Measurements from ENCODE around the gene MRPL47.
"Not testable (repeated sequence)": the region's sequence is repeated elsewhere in the genome, so short reads cannot be mapped to it uniquely, and the experiment has no call there.

The MRPL47 gene

DNA sequence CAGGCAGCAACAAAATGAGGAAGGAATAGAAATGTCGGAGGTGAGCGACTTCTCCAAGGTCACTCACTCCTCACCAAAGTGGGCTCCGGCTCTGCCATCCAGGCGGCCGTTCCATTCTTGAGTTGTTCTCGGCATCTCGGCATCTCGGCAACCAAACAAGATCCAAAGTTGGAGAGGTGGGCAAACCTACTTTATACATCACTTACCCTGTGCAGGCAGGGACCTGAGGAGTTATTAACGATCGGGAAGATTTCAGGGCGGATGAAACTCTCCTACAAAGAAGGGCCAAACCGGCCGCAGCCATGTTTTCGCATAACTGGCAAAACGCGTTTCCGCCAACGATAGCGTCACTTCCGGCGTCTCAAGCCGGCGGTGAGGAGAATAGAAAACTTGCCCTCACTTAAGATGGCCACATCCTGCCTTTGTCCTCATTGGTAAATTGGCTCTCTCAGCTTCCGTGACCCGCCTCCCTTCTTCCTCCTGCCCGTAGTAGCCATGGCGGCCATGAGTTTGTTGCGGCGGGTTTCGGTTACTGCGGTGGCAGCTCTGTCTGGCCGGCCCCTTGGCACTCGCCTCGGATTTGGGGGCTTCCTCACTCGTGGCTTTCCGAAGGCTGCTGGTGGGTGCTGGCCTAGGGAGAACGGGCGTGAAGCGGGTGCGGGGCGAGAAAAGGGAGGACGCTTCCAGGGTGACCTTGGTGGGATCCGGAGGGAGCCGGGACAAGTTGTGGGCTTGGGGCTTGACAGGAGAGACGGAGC is at the start of gene MRPL47, which contains the start of gene NDUFB5:
Gene MRPL47 (minus strand): TSS at position 318 of the 758 bp plus-strand sequence. CDS start 14 bp downstream, at position 304.
Gene NDUFB5 (plus strand): TSS at position 474 of the 758 bp plus-strand sequence. CDS start 22 bp downstream, at position 496.
- peak; percentile 89 to 91 for DNase-seq

DNA sequence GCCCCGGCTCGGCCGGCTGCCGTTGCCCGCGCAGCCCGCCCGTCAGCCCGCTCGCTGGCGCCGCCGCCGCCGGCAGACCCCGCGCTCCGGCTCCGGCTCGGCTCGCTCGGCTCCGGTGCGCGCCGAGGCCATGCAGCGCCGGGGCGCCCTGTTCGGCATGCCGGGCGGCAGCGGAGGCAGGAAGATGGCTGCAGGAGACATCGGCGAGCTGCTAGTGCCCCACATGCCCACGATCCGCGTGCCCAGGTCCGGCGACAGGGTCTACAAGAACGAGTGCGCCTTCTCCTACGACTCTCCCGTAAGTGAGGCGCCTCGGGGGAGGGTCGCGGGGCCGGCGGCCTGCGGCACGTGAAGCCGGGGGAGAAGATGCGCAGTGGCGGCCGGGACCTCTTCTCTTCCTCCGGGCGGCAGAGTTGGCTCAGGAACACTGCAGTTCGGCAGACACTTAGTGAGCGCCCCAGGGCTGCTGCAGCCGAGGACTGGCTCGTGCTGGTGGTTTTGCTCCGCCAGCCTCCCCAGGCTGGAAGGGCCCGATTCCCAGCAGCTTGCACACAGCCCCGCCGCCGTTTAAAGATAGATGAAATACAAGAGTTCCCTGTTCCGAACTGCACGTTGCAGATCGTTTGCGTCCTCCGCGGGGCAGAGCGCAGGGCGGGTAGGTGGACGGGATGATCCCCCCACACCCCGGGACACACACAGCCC is 48.8 kb upstream of the MRPL47 start:
- DNase-seq = peak; percentile 53 to 59

DNA sequence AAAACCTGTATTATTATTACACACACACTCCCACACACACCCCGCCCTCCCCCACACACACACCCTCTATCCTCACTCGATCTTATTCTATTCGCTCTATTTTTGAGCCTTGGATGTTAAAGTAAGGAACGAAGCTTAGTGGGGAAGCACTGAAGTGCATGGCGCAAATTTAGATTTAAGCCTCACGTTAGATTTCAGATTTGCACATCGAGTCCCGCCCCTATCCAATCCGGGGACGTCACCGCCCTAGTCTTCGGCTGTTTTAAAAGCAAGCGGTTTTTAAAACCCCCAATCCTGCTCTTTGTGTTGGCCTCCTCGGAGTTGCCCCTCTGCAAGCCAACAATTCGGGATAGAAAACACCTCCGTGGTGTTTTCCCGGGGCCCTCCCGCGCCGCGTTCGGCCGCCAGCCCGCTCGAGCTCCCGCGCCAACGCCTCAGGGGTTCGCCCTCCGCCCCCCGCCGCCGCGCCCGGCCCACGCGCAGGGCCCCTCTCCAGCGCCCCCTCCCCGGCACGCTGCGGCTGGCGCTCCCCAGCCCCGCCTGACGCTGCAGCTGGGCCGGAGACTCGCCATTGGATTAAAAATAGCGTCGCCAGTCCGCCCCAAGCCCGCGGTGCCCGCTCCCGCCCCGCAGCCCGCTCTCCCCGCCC is 48.1 kb upstream of the MRPL47 start, which contains the start of gene USP13:
Gene USP13 (plus strand): TSS at position 594 of the 649 bp plus-strand sequence. CDS start 186 bp downstream, outside the sequence.
- DNase-seq = peak; percentile 37 to 48

DNA sequence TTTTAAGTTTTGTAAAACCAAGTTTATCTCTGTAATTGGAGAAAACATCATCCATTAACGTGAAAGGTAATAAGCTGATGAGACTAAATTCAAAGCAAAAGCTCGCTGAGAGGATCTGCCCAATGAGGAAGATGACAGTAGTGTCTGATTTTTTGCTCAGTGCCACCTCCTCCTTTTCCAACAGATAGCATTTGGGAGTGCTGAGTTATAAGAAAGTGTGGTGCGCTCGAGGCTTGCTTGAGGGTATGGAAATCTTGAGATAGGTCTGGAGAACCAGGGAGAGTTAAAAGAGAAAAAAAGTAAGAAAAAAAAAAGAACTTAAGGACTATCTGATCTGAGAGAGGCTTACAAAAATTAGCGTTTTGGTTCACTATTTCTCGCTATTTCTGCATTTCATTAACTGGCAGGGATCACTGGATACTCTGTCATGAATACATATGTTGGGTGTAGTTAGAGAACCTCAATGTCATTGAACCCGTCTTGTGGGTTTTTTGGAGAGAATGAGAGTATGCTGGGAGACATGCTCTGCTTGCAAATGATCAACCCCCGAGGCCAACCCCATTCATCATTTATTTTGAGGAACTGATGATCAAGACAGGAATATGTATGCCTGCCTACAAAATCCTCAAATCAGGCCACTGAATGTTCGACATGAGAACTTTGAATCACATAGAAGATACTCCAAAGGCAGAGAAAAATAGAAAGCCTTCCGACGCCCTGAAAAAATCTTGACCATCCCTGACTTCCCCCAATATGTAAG is 47.4 kb upstream of the MRPL47 start:
- DNase-seq = no peak

DNA sequence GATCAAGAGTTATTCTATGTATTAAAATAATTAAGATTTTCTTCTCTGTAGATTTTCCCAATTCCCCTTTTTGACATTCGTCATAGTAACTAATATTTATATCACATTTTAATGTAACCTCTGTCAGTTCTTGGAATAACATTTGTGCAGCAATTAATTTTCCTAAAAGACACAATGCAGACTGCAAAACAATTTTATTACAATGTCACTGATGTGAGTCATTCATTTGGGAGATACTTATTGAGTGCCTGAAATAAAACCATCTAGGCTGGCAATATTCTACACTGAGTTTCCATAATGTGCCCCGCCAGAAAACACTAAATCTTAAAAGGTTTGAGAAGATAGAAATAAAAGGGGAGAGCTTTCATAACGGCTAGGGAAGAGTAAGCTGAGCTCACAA is 41.7 kb upstream of the MRPL47 start:
- no peak for DNase-seq

DNA sequence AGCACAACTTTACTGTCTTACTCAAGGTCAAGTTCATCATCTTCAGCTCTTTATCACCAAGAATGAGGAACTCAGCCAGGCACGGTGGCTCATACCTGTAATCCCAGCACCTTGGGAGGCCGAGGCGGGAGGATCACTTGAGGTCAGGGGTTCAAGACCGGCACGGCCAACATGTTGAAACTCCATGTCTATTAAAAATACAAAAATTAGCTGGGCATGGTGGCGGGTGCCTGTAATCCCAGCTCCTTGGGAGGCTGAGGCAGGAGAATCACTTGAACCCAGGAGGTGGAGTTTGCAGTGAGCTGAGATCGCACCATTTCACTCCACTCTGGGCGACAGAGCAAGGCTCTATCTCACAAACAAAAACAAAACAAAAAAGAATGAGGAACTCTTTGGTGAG is 39.4 kb upstream of the MRPL47 start:
- DNase-seq = not testable (repeated sequence)

DNA sequence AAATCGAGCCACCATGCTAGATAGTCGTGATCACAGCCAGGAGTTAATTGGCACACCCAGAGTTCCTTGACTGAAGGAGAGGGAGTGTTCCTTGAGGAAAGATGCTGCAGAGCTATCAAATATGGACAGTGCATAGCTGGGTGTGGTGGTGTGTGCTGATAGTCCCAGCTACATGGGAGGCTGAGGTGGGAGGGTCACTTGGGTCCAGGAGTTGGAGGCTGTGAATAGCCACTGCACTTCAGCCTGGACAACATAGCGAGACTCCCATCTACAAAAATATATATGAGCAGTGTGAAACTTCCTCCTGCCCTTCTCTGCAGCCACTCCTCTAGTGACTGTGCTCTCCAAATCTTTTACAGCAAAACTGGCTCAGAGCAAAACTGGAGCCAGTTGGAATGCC is 38.4 kb upstream of the MRPL47 start:
- no peak for DNase-seq

DNA sequence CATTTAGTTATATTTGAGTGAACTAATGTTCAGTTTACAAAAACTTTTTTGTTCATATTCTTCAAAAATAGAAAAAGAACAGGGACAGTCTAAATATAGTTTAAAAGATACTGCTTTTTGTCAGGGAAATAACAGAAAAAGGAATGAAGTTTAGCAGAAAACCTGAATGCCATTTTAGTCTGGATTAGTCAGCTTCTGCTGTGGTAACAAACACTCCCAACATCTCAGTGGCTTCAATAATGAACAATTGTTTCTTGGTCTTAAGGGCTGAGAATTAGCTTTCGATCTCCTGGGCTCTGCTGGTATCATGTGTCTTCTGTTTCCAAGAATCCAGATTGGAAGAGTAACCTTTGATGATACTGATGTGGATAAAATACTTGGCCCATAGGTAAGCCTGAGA is 36.0 kb upstream of the MRPL47 start:
- DNase-seq = no peak

DNA sequence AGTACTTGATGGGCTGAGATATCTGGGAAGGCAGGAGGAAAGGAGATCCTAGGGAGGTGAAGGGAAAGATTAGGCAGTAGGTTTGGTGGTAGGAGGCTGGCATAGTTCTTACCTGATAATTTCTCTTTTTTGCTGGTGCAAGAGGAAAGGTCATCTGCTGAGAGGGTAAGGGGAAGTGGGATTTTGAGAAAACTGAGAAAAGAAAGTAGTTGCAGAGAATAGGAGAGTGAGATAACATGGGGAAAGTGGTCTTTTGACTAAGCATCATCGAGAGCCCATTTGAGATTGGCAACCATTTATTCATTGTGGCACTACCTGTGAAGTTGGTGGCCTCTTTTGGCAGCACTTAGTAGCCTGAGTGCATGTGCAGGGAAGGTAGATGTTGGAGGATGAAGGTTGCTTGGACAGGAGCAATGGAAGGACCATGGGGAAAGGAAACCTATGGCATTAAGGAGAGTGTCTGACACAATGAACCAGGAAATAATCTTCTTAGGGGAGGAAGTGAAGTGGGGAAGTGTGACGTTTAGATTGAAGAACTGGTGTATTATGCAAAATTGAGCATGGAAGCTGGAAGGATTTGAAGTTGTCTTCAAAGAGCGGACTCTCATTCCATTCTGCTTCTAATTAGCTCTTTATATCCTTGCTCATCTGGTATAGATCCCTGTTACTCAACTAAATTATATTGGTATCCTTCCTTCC is 26.5 kb upstream of the MRPL47 start:
- DNase-seq = no peak

DNA sequence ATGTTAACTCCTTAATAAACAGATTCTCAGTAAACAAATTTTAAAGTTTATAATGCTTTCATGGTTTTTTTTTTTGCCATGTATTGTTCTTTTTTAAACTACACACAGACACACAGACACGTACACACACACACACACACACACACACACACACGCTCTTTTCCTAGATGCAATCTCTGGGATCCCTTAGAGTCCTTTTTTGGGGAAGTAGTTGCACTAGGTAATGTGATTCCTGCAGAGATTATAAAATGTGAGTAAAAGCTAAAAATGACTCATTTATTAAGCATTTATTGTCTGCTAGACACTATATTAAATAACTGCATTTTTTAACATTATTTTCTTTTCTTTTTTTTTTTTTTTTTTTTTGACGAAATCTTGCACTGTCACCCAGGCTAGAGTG is 20.0 kb upstream of the MRPL47 start:
- DNase-seq = no peak

DNA sequence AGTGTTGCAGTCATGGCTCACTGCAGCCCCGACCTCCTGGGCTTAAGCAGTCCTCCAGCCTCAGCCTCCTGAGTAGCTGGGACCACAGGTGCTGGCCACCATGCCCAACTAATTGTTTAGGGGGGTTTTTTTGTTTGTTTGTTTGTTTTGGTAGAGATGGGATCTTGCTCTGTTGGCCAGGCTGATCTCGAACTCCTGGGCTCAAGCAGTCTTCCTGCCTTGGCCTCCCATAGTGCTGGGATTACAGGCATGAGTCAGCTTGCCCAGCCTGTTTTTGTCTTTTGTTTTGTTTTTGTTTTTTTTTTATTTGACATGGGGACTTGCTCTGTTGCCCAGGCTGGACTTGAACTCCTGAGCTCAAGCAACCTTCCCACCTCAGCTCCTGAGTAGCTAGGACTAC is 17.6 kb upstream of the MRPL47 start:
- no peak for DNase-seq

DNA sequence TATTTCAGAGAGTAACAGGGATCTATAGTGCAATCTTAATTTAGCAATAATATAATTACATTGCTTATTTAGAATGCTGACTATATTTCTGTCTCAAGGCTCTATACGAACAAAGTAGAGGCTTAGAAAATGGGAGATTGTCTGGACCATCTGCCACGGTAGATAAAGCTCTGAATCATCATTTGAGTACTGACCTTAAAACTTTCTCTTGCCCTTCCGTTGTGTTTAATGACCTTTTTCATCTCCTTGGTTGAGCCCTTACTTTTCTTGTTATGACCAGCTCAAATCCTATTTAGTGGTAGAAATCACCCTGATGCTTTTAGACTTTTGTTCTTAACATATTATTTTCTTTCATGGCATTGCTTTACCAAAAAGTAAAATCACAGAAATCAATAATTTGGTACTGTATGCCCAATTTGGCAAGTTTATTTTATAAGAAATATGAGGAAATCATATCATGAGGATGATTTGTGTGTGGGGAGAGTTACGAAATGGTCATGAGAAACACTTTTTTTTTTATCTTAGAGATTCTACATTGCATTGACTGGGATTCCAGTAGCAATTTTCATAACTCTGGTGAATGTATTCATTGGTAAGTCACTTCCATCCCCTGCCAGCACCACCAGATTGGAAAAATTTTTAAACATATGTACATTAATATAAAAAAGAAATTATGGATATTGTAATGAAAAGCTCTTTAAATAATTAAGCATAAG is 11.2 kb upstream of the MRPL47 start:
- no peak for DNase-seq

DNA sequence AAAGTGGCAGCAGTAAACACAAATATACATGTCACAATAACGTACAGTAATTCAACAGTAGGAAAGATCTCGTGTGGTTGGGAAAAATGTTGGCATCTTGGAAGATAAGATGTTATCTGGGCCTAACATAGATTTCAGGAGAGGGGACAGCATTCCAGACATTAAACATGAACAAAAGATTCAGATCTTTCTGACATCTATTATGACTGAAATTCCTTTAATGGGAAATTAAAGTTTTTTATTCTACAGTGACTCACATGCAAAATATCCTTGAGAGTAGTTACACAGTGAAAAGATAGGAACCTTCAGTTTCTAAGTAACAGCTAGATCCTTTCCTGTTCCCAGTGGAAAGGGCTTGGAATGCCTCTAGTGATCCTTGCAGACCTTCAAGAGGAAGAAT is 9.4 kb upstream of the MRPL47 start:
- no peak for DNase-seq

DNA sequence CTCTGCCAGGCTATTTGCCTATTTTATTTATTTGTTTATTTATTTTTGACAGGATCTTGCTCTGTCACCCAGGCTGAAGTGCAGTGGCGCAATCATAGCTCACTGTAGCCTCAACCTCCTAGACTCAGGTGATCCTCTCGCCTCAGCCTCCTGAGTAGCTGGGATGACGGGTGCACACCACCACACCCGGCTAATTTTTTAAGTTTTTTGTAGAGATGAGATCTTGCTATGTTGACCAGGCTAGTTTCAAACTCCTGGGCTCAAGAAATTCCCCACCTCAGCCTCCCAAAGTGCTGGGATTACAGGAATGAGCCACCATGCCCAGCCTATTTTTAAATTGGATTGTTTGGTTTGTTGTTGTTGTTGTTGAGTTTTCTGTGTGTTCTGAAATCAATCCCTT is 5.6 kb upstream of the MRPL47 start:
- no peak for DNase-seq

DNA sequence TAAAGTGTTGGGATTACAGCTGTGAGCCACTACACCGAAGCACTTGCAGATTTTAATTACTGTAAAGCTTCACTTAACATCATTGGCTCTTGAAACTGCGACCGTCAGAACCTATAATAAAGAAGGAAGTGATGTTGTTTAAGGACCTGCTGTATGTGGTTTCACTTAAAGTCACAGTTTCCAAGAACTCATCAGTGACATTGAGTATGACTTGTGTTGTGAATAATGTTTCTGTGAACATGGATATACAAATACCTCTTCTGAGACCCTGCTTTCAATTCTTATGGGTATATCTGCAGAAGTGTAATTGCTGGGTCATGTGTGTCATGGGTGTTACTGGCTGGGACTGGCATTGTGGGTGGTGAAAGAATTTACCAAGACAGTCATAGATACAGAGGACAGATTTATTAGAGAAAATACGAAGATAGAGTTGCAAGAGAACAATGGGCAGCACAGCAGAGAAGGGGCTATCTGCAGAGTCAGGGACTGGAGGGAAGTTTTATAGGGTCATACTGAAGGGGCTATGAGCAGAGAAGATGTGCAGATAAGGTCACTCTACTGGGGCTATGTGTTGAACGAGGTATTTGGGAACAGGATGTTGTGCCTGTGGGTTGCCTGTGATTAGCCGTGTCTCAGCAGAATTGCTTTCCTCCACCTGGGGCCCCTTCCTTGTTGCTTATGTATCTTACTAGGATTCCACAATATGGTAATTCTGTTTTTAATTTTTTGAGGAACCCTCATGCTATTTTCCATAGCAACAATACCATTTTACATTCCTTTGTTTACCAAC is 4.7 kb upstream of the MRPL47 start:
- no peak for DNase-seq

DNA sequence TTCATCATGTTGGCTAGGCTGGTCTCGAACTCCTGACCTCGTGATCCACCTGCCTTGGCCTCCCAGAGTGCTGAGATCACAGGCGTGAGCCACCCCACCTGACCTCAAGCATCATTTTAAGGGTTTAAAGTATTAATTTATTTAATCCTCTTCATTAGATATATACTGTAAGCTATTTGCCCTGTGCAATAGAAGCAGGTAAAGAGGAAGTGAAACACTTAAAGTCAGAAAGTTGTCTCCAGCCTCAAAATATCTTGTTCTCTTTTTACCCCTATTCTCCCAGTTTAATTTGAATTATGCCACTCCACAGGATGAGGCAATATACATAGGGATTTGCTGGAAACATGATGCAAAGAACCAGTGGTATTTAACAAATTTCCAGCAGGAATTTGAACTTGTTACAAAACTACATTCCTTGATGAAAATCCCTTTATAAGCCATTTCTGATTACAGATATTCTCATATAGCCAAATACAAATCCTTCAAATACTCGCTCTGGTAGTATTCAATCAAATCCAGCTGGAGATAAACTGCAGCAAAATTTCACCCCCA is 2.2 kb upstream of the MRPL47 start:
- no peak for DNase-seq

DNA sequence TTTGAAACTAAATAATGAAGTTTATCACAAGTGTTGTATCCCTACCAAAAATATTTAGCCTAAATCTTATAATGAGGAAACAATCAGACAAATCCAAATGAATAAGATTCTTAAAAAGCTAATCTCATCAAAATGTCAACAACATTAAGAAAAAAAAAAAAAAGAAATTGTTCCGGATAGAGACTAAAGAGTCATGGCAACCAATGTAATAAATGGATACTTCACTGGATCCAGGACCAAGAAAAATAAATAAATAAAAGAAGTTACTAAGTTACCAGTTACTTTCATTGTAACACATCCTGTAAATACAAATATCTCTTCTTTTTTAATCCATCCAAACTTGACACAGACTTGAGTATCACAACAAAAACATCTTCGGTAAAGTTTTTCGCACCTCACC is 607 bp downstream of the MRPL47 start:
- DNase-seq = no peak

DNA sequence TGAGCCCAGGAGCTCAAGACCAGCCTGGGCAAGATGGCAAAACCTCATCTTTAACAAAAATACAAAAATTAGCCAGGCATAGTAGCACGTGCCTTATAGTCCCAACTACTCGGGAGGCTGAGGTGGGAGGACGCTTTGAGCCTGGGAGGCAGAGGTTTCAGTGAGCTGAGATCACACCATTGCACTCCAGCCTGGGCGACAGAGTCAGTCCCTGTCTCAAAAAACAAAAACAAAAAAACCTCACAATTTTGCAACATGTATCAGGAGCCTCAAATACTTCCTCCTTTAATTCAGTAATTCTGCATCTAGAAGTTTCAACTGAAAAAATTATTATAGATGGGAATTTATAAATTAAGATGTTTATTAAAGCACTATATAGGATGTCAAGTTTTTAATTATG is 1.1 kb downstream of the MRPL47 start:
- no peak for DNase-seq

DNA sequence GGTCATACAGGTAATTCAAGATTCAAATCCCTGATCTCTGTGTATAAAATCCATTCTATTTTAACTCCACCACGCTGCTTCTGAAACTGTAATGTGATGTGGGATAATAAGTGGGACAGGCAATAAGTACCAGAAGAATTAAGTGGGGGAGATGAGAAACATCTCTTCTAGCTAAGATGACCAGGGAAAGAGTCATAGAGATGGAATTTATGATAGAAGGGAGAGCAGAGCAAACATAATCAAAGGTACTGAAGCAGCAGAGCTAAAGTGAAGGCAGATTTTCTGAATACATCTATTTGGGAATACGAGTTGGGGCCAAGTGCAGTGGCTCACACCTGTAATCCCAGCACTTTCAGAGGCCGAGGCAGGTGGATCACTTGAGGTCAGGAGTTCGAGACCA is 4.9 kb downstream of the MRPL47 start:
- DNase-seq = no peak

DNA sequence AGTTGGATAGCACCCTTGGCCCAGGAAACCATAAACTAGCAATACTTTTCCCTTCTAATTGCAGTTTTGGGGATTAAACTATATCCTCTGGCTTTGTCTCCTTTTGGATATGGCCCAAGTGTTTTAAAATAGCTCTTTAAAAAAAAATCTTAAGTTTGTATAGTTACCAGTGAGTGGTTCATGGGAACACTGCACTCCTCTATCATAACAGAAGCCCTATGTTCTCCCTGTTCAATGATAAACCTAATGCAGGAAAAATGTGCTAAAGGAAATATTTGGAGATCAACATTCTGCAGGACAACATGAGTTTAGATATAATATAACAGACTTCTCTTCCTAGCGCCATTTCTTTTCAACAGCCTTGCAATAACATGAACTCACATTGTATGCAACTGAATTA is 13.1 kb downstream of the MRPL47 start:
- DNase-seq = no peak
